ENCODE data around the gene SECISBP2. TPM values are rescaled to one million over a fixed set of nuclear protein-coding genes. Genes with fewer than 3 reads are reported as not detected.
A peak's percentile ranks its signal among the peaks of the same experiment; 100 is the strongest.

Gene SECISBP2
- total RNA-seq, 2 experiments from 2014 or later = 40.4 to 42.5 TPM

DNA sequence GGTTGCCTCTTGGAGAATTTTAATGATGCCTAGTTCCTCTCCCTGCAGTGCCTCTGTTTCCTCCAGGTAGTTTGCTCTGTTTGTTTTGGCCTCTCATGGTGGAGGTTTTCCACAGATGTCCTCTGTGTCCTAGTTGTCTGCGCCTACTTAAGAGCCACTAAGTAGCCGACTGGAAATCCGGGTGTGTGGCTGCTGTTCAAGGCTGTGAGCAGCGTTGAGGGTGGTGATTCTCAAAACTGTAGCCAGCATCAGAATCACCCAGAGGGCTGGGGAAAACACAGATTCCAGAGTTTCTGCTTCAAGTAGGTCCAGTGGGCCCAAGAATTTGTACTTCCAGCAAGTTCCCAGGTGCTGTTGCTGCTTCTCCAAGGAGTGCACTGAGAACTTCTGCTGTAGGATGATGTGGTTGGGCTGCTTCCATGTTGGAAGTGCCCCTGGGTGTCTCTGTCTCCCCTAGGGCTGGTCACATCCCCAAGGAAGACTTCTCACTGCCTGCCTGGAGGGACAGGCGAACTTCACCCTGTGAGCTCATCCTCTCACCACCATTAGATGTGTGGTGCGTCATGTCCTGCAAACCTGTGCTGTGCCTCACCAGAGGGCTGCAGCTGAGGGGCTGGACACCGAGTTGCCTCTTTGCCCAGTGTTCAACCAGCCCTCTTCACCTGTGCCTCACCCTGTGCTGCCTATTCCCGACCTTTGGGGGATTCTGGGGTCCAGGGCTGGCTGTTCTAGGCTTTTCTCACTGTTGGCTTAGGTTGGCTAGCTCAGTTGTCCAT is 34.8 kb downstream of the SECISBP2 start:
- Mint-ChIP-seq H3K36me3 (ENCODE audit: low read depth) (peaks cover 64% of the 10 kb centered on the region), H3K27ac (peak overlapping the region; percentile 72), H3K4me1 (ENCODE audit: low read depth) (peaks cover 29% of the 10 kb centered on the region), H3K4me3 (no peak overlapping the region), H3K9me3 (no peaks in the 10 kb centered on the region), H3K27me3 (no peaks in the 10 kb centered on the region)
- intact Hi-C loops (cut with micrococcal nuclease) = no loop called here
- ChIA-PET CTCF (no interaction called here), POLR2A (interaction anchor here (1.0 to 1.5 kb wide), 3 partner anchors 10 to 41 kb away, joined by 3 to 6 read pairs (median 4); no protein-coding TSS in a partner anchor)
- TF ChIP-seq, protein P1, sequence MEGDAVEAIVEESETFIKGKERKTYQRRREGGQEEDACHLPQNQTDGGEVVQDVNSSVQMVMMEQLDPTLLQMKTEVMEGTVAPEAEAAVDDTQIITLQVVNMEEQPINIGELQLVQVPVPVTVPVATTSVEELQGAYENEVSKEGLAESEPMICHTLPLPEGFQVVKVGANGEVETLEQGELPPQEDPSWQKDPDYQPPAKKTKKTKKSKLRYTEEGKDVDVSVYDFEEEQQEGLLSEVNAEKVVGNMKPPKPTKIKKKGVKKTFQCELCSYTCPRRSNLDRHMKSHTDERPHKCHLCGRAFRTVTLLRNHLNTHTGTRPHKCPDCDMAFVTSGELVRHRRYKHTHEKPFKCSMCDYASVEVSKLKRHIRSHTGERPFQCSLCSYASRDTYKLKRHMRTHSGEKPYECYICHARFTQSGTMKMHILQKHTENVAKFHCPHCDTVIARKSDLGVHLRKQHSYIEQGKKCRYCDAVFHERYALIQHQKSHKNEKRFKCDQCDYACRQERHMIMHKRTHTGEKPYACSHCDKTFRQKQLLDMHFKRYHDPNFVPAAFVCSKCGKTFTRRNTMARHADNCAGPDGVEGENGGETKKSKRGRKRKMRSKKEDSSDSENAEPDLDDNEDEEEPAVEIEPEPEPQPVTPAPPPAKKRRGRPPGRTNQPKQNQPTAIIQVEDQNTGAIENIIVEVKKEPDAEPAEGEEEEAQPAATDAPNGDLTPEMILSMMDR (IDR thresholded peaks at IDR 0.05) = no peak
- ATAC-seq (no peak), DNase-seq (no peak)

DNA sequence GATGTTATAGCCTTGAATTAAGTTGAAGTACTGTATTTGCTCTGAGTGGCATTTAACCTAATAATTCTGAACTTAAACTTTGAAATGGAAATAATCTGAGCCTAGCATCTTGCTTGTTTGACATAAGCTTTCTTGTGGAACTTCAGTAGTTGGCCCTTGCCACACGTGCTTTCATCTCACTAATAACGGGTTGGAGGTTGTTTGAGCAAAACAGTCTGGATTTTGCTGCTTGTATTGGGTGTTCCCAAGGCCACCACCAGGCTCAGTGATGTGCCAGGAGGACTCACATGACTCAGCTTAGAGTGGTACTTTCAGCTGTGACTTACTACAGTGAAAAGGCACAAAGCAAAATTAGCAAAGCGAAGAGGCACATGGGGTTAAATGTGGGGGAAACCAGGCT is 35.7 kb downstream of the SECISBP2 start:
- peak overlapping the region; percentile 13 for H3K27ac Mint-ChIP-seq
- H3K27me3 Mint-ChIP-seq = no peaks in the 10 kb centered on the region
- peaks cover 29% of the 10 kb centered on the region for H3K4me1 Mint-ChIP-seq (ENCODE audit: low read depth)
- TF ChIP-seq, protein P1 (IDR thresholded peaks at IDR 0.05) = no peak
- DNase-seq = no peak
- intact Hi-C loops (cut with micrococcal nuclease) = no loop called here
- H3K36me3 Mint-ChIP-seq (ENCODE audit: low read depth) = peaks cover 62% of the 10 kb centered on the region
- no peak overlapping the region for H3K4me3 Mint-ChIP-seq
- H3K9me3 Mint-ChIP-seq = no peaks in the 10 kb centered on the region
- ChIA-PET POLR2A (interaction anchor here (1.0 kb wide), 1 partner anchor 42 kb away, joined by 3 read pairs; no protein-coding TSS in a partner anchor), CTCF (no interaction called here)
- ATAC-seq = no peak

DNA sequence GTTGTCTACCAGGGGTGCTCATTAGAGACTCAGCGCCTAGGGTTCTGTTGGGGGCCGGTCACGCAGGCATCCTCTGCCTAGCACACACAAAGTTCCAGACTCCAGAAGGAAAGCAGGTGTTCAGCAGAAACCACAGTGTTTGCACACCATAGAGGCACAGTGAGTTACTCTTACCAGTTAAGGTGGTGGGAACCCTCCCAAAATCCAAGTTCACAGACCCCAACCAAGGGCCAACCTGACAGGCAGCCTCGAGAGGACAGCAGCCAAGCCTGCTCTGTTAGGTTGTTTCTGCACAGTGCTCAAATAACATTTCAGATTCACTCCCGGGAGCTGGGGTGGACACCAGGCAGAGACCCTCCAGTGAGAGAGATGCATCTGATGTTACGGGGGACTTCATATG is 36.2 kb downstream of the SECISBP2 start:
- Mint-ChIP-seq H3K4me3 (no peak overlapping the region), H3K36me3 (ENCODE audit: low read depth) (peaks cover 65% of the 10 kb centered on the region), H3K27me3 (no peaks in the 10 kb centered on the region), H3K9me3 (no peaks in the 10 kb centered on the region), H3K4me1 (ENCODE audit: low read depth) (peaks cover 29% of the 10 kb centered on the region), H3K27ac (no peak overlapping the region)
- no peak for ATAC-seq
- TF ChIP-seq, protein P1 (IDR thresholded peaks at IDR 0.05) = no peak
- POLR2A ChIA-PET = no interaction called here
- intact Hi-C loops (cut with micrococcal nuclease) = no loop called here
- CTCF ChIA-PET = no interaction called here
- no peak for DNase-seq

DNA sequence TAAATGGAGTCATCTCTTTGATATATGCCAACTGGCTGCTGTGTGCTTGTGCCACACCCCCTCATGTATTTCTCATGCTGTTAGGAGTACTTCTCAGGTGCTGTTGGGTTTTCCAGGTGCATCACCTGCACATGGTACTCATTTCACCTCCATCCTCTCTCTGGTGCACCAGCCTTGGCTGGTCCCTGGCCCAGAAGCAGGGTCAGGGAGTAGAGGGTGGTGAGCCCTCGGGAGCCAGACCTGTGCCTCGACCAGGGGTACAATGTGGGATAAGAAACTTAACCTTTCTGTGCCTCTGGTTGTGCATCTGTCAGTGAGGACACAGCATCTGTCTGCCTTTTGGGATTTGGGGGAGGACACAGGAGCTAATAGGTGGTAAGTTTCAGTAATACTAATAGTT is 38.5 kb downstream of the SECISBP2 start:
- Mint-ChIP-seq H3K36me3 (ENCODE audit: low read depth) (peaks cover 62% of the 10 kb centered on the region), H3K27ac (peak overlapping the region; percentile 30), H3K4me1 (ENCODE audit: low read depth) (peaks cover 21% of the 10 kb centered on the region), H3K27me3 (no peaks in the 10 kb centered on the region), H3K4me3 (no peak overlapping the region), H3K9me3 (no peaks in the 10 kb centered on the region)
- intact Hi-C loops (cut with micrococcal nuclease) = no loop called here
- TF ChIP-seq, protein P1 (IDR thresholded peaks at IDR 0.05) = no peak
- no peak for ATAC-seq
- DNase-seq = no peak
- ChIA-PET CTCF (interaction anchor here (1.2 kb wide), 1 partner anchor 10 kb away, joined by 3 read pairs; no protein-coding TSS in a partner anchor), POLR2A (interaction anchor here (0.6 to 2.3 kb wide), 3 partner anchors 9 to 183 kb away, joined by 3 to 16 read pairs (median 3); no protein-coding TSS in a partner anchor)

All from activated CD8-positive, alpha-beta T cell treated with anti-CD3 and anti-CD28 coated beads for 36 hours (primary cell).